ENCODE data around the gene ADAM12. TPM values are rescaled to one million over a fixed set of nuclear protein-coding genes. Genes with fewer than 3 reads are reported as not detected.

The ADAM12 gene
- total RNA-seq, 2 donors from 2014 or later = 0.14 to 1.9 TPM

DNA sequence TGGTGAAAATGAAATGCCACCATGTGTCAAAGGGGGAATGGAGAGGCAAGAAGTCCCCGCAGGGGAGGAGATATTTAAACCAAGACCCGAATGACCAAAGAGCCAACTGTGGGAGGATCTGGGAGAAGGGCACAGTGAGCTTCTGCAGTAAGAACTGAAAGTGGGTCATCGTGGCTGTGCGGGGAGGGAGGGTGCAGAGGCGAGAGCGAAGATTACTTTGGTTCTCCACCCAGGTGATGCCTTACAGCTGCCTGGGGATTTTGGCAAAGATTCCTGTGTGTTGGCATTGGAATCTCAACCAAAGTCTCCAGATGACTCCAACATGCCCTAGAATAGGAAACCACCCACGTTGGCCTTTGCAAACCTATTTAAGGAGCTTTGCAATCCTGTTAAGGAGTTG lies 44.2 kb upstream of the ADAM12 start:
- DNase-seq (ENCODE audit: low spot score) = no peak
- Histone ChIP-seq H3K27ac (no peak overlapping the region), H3K4me3 (no peak overlapping the region), H3K27me3 (replicated peaks; ENCODE audit: insufficient read depth) (no peaks in the 10 kb centered on the region), H3K4me1 (replicated peaks) (no peaks in the 10 kb centered on the region), H3K9me3 (no peaks in the 10 kb centered on the region), H3K36me3 (no peaks in the 10 kb centered on the region)
- 92% methylated on average over 7 of the region's 7 CpGs for WGBS
- intact Hi-C loops (cut with DNase I) = no loop called here
- TF ChIP-seq POLR2AphosphoS5 (IDR thresholded peaks at IDR 0.05) (no peak), POLR2A (IDR thresholded peaks at IDR 0.05) (no peak)
- TF ChIP-seq, protein P1, sequence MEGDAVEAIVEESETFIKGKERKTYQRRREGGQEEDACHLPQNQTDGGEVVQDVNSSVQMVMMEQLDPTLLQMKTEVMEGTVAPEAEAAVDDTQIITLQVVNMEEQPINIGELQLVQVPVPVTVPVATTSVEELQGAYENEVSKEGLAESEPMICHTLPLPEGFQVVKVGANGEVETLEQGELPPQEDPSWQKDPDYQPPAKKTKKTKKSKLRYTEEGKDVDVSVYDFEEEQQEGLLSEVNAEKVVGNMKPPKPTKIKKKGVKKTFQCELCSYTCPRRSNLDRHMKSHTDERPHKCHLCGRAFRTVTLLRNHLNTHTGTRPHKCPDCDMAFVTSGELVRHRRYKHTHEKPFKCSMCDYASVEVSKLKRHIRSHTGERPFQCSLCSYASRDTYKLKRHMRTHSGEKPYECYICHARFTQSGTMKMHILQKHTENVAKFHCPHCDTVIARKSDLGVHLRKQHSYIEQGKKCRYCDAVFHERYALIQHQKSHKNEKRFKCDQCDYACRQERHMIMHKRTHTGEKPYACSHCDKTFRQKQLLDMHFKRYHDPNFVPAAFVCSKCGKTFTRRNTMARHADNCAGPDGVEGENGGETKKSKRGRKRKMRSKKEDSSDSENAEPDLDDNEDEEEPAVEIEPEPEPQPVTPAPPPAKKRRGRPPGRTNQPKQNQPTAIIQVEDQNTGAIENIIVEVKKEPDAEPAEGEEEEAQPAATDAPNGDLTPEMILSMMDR (IDR thresholded peaks at IDR 0.05) = no peak

DNA sequence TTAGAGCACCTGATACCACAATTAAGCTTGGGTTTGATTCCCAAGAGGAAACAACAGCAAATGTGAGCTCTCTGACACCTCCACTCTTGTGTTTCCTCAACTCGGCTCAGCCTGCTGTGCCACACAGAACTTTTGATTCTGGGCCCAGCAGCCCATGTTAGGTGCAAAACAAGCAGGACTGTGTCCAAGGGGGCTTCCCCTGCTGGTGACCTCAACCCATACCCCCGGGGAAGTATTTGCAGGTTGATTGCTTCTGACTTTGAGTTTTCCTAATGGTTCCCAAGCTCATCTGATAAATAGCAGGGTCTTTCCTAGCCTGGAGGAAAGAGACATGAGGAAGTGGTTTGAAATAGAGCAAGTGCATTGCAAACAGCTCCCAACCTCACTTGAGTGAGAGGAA lies 43.5 kb upstream of the ADAM12 start:
- no peaks in the 10 kb centered on the region for H3K27me3 ChIP-seq (replicated peaks; ENCODE audit: insufficient read depth)
- no peak overlapping the region for H3K4me3 ChIP-seq
- intact Hi-C loops (cut with DNase I) = no loop called here
- H3K4me1 ChIP-seq (replicated peaks) = no peaks in the 10 kb centered on the region
- DNase-seq (ENCODE audit: low spot score) = no peak
- WGBS = 87% methylated on average over 2 of the region's 2 CpGs
- H3K36me3 ChIP-seq = no peaks in the 10 kb centered on the region
- H3K9me3 ChIP-seq = no peaks in the 10 kb centered on the region
- no peak overlapping the region for H3K27ac ChIP-seq
- TF ChIP-seq POLR2AphosphoS5 (IDR thresholded peaks at IDR 0.05) = no peak
- TF ChIP-seq POLR2A (IDR thresholded peaks at IDR 0.05) = no peak
- TF ChIP-seq, protein P1 (IDR thresholded peaks at IDR 0.05) = no peak

DNA sequence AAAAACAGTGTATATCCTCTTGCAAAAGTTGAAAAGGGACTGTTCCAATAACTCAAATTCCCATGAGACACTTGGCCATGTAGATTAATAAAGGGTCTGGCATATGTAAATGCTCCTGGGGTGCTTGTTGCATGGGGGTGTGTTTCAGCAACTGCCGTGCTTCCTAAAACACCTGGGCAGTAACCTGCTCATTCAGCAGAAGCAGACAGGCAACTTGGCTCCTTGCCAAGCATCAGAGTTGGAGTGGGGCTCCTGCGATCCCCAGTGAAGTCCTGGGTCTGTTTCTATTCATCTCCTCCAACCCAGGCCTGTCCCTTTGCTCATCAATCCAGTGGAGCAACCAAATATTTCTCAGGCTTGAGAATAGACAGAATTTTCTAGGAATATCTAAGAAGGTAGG lies 42.2 kb upstream of the ADAM12 start:
- TF ChIP-seq, protein P1 (IDR thresholded peaks at IDR 0.05) = no peak
- TF ChIP-seq POLR2AphosphoS5 (IDR thresholded peaks at IDR 0.05) (no peak), POLR2A (IDR thresholded peaks at IDR 0.05) (no peak)
- 89% methylated on average over 2 of the region's 2 CpGs for WGBS
- DNase-seq (ENCODE audit: low spot score) = no peak
- Histone ChIP-seq H3K27me3 (replicated peaks; ENCODE audit: insufficient read depth) (no peaks in the 10 kb centered on the region), H3K4me1 (replicated peaks) (no peaks in the 10 kb centered on the region), H3K4me3 (no peak overlapping the region), H3K9me3 (no peaks in the 10 kb centered on the region), H3K36me3 (no peaks in the 10 kb centered on the region), H3K27ac (no peak overlapping the region)
- intact Hi-C loops (cut with DNase I) = no loop called here

DNA sequence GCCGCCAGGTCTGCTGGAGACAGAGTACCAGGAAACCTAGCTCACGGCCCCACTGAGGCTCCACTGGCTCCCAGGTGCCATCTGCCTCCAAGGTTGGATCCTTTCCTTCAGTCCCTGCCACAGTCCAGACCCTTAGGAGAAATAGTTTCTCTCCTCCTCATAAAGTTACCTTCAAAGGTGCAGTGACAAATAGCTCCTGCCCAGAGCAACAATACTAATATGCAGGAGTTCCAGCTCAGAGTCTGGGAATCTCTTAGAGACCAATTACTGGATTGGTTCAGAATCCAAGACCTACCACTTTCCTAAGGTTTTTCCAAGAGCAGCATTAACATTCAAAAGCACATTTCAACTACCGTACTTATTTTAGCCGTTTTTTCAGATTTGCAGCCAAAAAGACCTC lies 41.0 kb upstream of the ADAM12 start:
- 92% methylated on average over 4 of the region's 4 CpGs for WGBS
- no peaks in the 10 kb centered on the region for H3K27me3 ChIP-seq (replicated peaks; ENCODE audit: insufficient read depth)
- no peaks in the 10 kb centered on the region for H3K9me3 ChIP-seq
- intact Hi-C loops (cut with DNase I) = no loop called here
- no peak for DNase-seq (ENCODE audit: low spot score)
- TF ChIP-seq, protein P1 (IDR thresholded peaks at IDR 0.05) = no peak
- TF ChIP-seq POLR2AphosphoS5 (IDR thresholded peaks at IDR 0.05) (no peak), POLR2A (IDR thresholded peaks at IDR 0.05) (no peak)
- no peaks in the 10 kb centered on the region for H3K36me3 ChIP-seq
- H3K4me1 ChIP-seq (replicated peaks) = no peaks in the 10 kb centered on the region
- no peak overlapping the region for H3K27ac ChIP-seq
- H3K4me3 ChIP-seq = no peak overlapping the region

DNA sequence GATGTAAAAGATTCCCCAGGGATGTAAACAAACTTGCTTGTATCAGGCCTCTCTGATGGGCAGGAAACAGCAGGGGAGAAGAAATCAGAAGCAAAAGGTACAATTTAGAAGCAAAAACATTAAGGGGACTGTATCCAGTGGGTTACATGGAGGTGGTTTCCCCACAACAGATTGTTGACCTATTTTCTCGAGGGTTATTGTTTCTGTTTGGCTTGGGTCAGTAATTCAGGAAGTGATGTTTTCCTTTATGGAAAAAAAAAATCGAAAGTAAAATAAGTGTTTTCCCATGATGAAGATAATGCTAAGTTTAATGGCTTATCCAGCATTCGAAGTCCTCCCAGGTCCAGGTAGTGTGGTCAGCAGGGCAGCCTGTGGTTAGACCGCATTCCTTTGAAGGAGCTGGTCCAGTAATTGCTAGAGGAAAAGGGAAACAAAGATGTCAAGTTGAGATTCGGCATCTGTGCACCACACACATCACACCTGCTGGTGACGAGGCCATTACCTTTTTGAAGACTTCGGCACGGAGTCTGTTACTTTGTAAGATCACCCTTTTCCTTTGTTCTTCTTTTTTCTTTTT lies 37.3 kb upstream of the ADAM12 start:
- H3K4me1 ChIP-seq (replicated peaks) = no peaks in the 10 kb centered on the region
- no peak overlapping the region for H3K27ac ChIP-seq
- TF ChIP-seq, protein P1 (IDR thresholded peaks at IDR 0.05) = no peak
- TF ChIP-seq POLR2A (IDR thresholded peaks at IDR 0.05) (no peak), POLR2AphosphoS5 (IDR thresholded peaks at IDR 0.05) (no peak)
- H3K9me3 ChIP-seq = no peaks in the 10 kb centered on the region
- no peak overlapping the region for H3K4me3 ChIP-seq
- no peak for DNase-seq (ENCODE audit: low spot score)
- 81% methylated on average over 8 of the region's 8 CpGs for WGBS
- intact Hi-C loops (cut with DNase I) = no loop called here
- H3K27me3 ChIP-seq (replicated peaks; ENCODE audit: insufficient read depth) = no peaks in the 10 kb centered on the region
- H3K36me3 ChIP-seq = no peaks in the 10 kb centered on the region

Measured in prostate gland (tissue), 2 donors.